DMS153 (cell line): ENCODE measurements around the gene ADAMTSL1.
A peak's percentile ranks its signal among the peaks of the same experiment; 100 is the strongest.
"Not testable (repeated sequence)": the region's sequence is repeated elsewhere in the genome, so short reads cannot be mapped to it uniquely, and the experiment has no call there.

ENCODE experiments used
- DNase-seq: peaks from one replicate; lab custom pipeline; 2025; lab: John Stamatoyannopoulos, UW

Gene ADAMTSL1

DNA sequence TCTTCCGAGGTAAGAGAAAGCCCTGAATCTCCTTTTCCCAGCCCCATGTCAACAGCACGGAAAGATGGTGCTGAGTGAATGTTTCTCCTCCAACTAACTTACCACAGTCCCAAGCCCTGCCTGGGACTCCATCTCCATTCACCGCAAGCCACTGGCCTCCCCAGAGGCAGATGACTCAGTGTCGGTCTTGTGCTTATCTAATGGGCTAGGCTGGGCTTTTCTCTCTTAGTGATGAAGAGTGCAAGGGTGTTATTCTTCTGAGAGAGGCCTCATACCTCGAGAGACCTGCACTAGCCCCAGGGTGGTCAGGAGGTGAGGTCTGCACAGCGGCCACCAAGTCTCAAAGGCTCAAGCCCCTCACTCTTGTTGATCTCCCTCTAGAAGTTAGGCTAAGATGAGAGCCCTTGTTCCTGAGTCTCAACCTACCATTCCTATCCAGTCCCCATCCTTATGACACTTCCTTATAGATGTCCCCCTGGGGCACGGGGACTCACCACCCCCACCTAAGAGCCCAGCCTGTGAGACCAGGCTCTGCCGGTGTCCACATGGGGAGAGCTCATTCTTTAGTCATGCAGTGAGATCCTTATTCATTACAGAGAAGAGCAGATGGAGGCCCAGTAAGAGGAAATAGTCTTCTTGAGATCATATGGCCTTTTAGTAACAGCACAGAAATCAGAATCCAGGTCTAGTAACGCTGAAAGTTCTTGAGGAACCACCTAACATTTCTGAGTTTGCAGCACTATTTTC, 432.1 kb downstream of the ADAMTSL1 start:
- no peak for DNase-seq

DNA sequence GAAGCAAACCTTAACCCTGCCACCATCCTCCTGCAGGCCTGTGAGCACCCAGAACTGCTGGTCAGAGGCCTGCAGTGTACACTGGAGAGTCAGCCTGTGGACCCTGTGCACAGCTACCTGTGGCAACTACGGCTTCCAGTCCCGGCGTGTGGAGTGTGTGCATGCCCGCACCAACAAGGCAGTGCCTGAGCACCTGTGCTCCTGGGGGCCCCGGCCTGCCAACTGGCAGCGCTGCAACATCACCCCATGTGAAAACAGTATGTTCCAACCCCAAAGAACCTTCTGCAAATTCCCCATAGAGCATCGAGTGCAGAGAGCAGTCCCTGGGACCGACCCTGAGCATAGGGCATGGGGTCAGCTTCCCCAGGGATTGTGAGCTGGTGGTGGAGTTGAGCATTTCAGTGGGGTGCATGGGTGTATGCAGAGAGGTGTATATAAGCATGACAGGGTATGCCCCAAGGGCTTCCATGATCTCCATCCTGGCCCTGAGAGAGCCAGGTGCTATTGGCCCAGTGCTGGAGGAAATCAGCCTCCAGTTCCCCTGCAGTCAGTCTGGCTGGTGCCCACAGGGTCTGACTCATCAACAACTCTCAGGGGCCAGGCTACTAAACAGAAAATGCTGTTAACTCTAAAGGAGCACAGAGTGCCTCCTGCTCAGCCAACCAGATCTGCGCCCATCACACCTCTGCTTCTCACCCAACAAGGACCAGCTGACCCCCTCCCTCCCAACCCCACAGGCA, 432.9 kb downstream of the ADAMTSL1 start:
- DNase-seq: no peak

DNA sequence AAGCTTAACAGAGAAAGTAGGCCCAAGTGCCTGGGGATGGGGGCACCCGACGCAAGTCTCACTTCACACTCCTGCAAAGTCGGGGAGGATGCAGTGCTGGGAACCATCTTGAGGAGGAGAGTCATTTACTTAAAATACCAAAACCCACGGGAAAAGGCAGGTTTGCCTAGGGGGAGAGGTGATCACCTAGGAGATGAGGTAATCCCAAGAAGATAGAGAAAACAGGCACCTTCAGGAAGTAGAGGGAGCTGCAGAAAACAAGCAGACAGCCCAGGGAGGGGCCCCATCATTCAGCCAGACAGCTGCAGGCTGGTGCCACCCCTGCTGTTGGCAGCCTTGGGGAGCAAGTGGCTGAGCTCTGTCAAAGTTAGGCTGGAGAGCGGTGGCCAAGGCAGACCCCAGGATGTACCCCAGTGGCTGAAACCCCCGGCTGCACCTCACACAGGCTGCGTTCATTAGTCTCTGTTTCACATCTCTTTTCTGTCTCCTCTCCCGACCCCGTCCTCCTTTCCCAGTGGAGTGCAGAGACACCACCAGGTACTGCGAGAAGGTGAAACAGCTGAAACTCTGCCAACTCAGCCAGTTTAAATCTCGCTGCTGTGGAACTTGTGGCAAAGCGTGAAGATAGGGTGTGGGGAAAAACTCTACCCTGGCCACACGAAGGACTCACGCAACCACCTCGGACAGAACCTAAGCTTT, 434.1 kb downstream of the ADAMTSL1 start:
- no peak for DNase-seq

DNA sequence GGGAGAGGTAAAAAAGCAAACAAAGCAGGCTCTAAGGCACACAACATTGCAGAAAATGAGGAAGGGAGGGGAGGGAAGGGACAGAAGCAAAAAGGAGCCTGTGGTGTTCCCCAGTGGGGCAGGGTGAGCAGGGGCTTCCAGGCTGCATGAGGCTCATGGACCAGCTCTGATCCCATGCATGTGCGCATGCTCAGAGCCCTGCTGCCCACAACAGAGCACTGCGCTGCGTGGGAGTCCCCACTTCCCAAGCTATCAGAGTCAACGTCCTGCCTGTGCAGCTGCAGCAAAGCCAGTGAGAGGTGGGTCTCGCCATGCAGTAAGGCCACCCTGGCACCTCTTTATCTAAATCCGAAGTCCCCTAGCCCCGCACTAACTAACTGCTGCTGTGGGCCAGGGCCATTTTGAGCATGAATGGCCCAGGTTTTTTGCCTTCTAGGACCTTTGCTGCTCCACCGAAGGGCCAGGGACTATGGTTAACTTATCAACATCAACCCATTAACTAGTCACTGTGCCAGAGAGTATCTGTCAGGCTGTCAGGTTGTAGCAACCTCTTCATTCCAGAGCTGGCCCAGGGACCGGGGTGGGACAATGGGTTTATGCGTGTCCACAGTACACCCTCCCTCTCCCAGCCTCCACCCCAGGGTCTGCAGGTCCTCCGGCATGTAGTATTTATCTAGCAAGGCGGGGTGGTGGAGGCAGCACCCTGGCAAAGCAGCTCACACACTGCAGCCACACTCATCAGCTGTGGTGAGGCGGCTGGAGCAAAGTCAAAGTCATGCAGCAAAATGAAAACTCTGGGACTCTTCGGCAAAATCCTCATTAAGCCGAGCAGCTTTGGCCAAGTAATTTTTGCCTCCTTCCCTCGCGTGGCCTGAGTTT, 435.4 kb downstream of the ADAMTSL1 start:
- DNase-seq: no peak

DNA sequence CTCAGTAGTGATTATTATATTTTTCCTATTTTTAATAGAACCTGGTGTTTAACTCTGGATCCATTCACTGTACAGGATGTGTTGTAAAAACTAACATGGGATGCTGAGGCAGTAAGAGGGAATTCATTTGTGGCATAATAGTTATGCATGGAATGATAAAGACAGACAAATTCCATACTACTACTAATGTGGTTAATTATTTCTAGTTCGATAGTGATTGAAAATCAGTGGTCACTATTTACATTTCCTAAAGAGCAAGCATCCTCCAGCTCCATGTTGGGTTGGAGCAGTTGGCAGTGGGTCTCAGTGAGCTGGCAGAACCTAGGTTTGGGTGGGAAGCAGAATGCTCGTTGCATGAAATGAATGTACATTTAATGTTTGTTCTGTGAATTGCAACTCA, 436.5 kb downstream of the ADAMTSL1 start:
- DNase-seq: no peak

DNA sequence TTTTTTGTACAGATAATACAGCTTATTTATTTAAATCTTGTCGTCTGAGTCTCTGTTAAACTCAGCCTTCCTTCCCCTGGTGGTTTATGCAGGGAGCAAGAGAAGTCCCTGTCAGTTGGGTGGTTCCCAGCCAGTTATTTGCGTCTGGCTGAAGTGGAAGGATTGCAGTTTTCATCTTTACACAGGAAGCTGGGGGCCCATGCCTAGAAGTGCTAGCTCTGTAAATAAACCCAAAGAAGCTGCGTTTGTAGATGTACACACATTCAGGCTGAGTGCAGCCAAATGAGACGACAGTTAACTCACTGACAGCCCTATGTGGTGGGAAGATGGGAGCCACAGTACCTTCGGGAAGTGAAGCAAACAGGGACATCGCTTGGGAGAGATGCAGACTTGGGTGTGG, 437.0 kb downstream of the ADAMTSL1 start:
- peak; percentile 88 for DNase-seq

DNA sequence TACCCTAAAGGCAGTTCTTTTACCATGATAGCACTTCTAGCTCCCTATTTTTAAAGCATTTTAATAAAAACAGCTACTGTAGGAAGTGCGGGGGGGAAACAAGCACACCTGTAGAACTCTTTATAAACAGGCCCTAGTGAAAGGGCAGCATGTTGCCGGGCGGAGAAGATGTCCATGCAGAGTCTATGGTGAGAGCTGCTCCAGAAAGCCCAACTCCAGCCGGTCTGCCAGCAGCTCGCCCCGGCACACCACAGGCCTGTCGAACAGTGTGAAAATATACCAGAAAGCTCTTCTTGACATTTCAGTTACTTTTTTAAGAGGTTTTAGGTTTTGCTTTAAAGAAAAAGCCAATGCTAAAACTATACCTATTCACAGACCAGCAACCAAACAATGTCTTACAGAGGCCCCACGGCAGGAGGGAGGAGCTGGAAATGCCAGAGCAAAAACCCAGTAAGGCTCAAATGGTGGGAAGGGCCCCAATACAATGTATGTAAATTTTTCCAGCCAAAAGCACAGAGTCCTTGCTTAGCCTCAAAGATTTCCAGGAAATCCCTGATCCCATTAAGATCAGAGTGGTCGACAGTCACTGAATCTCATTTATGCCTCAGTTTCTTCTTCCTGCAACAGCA, 437.9 kb downstream of the ADAMTSL1 start:
- no peak for DNase-seq

DNA sequence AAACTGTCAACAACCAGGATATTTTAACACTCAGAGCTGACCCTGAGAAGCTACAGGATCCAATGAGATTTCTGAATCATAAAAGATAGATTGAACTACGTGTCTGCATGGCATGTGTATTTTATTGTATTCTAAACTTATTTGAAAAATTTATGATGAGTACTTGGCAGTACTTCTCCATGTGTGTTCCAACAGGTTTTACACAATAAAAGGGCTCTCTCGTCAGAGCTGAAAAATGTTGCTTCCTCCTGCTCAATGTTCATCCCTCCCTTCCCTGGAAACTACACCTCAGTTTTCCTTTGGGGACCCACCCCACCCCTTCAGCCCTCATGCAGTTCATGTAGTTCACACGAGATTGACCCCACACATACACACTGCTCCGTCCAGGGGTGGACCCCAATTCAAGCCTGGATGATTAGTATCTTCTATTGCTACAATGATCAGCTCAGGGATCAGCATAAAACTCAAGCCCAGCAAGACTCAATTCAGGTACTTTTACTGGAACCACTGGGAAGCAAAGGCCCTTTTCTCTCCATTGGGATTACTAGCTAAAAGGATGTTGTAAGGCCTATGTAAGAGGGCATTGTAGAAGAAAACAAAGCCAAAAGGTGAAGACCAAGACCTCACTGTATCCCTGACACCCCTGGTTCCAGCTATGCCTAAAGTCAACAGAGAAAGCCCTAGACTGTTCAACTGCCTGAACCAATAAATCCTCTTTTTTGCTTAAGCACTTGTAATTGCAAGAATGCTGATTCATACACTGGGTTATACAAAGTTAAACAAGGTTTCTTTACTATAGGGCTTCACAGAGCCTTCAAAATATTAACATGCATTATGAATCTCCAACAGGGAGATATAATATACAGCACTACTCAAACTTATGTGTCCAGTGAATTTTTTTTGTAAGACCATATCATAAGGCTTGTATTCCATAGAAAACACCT, 446.5 kb downstream of the ADAMTSL1 start:
- DNase-seq: no peak

DNA sequence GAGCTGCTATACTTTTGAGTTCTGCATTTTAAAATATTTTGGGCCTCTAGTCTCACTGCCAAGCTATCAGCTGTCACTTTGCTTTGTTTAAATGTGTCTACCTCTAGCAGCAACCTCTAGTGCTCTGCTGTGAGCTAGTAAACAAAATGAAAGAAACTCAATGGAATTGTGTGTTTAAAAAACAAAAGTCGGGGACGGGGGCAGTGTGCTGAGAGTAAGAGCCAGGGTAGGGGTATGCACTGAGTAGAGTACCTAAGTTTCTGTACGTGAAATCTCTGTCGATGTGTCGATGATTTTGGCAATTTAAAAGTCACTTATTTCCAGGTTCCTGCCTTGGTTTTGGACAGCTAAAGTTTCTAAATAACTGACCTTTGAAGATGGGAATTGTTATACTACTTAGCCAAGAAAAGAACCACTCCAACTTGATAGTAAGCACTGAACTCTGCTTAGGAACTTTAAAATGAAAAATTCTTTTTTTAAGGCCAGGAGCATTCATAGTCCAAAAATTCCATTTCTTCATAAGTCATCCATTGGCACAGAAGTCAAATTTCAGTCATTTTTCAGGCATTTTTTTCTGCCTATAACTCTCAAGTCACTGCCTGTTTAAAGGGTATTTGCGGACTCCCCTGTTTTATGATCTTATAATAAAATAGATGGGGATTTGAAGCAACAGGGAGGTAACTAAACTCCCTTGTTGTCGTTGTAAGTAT, 447.6 kb downstream of the ADAMTSL1 start:
- DNase-seq: no peak

DNA sequence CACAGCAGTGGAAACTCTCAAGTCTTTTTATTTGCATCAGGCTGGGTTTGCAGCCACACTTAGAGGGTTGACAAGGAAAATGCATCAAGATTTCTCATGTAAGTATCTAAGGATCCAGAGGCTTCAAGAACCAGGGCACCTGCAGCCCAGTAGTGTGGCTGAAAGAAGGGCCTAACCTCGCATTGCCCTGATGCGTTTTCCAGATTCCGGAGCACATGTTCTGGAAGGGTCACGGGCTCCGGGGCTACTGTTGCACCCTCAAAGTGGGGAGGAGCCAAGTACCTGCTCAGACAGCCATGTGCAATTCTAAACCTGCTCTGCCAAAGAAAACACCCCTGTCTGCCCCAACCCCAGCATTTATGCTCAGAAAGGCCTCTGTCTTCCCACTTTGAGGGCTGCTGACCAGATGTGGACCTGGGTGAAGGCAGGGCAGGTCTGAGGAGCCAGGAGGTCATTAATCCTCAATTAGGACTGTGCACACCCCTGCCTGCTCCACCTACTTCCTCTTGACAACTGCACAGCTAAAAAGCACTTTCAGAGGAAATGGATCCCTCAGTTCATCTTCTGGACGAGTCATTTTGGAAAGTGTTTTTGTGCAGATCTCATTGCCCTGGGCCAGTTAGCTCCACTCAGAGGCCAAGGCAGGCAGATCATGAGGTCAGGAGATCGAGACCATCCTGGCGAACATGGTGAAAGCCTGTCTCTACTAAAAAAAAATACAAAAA, 448.4 kb downstream of the ADAMTSL1 start:
- no peak for DNase-seq

DNA sequence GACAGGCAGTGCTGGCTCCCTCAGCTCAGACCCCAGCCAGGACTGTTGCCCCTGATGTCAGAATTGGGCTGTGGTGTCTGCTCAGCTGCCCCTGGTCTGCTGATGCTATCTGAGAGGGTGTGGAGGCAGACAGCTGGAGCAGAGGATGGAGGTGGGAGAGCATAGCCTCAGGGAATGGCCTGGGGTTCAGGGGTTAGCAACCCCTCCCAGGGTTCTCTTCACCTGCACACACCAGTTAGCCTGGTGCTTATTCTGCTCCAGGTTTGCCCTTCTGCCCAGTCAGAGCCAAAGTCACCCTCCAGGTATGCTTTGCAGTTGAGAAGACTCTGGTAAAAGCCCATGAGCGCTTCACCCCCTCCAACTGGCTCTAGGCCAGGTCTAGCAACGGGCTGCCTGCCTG, 449.2 kb downstream of the ADAMTSL1 start:
- DNase-seq: no peak

DNA sequence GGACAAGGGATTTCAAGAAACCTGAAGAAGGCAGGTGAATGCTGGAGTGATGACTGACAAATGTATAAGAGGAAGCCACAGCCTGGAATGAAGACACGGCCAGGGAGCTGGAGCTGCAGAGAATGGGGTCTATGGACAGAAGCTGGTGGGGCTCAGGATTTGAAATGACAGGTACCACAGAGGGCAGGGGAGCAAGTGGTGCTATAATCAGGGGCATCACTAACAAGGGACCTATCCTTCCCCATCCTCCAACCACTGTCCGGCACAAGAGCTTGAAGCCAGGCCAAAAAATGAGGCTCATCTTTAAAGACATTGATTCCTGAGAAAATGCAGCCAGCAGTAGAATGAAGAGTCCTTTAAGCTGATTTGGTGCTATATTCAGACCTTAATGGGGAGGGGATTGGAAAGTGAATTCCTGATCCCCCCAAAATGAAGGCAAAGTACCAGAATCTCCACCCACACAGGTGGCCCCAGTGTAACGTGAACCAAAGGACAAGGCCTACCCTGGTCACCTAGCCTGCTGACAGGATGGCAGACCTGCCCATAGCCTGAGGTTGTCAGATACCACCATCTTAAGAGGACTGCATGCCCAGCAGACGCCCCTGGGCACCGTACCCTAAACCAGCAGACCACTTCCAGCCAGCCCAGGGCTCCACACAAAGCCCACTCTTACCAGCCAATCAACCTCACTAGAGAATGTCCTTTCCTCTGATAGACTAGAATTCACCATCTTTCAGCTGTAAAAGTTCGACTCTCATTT, 449.9 kb downstream of the ADAMTSL1 start:
- DNase-seq: no peak

DNA sequence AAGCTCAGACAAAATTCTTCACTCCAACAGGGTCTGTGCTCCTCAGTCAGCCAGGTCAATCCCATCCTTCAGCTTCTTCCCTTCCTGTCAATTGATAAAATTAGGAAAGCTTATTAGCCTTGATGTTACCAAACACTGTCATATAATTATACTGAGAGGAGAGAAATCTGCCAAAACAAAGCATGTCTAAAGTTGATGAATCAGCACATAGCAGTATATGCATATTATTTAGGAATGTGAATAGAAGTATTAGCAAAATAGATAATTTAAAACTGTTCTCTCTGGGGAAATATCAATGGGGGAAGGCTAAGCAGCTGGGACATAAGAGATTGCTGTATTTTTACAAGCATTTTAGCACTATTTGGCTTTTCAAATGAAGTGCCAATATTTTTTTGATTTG, 451.9 kb downstream of the ADAMTSL1 start:
- no peak for DNase-seq

DNA sequence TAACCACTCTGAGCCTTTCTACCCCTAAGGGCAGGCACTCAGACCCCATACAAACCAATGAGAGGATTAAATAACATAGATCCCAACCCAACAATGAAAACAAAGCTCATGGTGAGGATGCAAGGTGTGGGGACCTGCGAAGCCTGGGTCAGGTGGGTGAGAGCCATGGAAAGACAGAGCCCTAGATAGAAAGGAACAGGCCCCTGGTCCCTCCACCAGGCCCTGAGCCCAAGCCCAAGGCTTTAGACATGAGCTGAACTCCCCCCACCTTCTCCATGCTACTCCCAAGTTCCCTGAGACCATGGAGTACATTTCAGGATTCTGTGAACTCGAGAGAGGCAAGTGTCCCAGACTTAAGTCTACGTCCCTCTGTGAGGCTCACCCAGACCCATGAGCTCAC, 452.6 kb downstream of the ADAMTSL1 start:
- DNase-seq: no peak

DNA sequence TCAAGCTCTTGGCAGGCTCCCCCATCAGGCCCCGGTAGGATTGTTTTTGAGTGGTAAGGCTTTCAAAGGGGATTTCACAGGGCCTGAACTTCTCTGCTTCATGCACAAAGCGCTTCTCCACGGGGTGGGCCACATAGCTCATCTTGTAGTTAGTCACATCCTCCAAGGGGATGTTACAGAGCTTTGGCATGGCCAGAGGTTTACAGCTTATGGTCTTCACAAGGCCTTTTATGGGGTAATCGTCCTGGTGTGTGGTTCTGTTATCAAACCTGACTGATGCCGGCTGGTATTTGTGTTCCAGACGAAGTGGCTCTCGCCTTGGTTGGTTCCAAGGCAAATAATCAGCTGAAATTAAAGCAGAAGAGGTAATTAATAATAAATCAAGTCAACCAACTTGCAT, 454.8 kb downstream of the ADAMTSL1 start:
- no peak for DNase-seq

DNA sequence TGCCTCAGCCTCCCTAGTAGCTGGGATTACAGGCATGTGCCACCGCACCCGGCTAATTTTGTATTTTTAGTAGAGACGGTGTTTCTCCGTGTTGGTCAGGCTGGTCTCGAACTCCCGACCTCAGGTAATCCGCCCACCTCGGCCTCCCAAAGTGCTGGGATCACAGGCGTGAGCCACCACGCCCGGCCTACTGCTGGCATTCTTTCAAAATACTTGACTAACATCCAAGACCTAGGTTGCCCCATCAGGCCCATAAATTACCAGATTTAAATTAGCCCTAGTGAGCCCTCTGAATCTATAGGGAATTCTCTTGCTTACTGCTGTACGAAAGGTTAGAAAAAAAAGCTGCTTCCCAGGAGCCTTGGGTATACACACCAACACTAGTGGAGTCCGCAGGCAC, 456.7 kb downstream of the ADAMTSL1 start:
- not testable (repeated sequence) for DNase-seq

DNA sequence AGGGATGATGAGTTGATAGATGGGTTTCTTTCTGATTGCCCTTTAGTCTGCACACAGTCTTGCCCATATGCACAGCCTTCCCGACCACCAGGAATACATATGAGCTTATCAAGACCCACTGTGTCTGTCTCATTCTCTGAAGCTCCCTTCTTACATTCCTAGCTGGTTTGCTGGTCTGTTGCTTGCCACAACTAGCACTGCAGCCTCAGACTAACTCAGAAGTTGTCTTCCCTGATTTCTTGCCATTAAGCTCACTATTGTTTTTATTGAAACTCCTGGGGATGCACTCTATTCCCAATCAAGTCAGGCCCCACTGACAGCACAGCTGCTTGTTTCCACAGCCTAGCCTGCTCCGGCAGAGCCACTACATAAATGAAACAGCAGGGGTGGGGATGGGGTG, 461.6 kb downstream of the ADAMTSL1 start:
- no peak for DNase-seq
